ENCODE measurements around the gene TRIM75.
"Not testable (repeated sequence)": the region's sequence is repeated elsewhere in the genome, so short reads cannot be mapped to it uniquely, and the experiment has no call there.

Gene TRIM75

DNA sequence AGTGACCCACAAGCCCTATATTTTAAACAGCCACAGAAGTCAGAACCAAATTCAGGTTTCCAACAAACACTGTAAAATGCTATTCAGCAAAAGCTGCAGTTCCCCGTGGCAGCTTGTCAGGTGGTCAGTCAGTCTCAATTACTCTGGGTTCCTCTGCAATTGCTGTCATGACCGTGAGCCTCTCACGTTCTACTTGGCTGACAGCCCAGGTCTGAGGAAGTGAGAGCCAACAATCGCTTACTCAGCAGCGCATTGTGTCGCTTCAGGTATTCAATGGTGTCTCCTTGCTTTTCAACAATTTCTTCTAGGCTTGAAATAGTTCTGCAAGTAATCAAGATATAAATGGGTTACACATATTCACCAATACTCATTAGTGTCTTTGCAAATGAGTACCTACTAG is 25.8 kb downstream of the TRIM75 start:
- DNase-seq: no peak

DNA sequence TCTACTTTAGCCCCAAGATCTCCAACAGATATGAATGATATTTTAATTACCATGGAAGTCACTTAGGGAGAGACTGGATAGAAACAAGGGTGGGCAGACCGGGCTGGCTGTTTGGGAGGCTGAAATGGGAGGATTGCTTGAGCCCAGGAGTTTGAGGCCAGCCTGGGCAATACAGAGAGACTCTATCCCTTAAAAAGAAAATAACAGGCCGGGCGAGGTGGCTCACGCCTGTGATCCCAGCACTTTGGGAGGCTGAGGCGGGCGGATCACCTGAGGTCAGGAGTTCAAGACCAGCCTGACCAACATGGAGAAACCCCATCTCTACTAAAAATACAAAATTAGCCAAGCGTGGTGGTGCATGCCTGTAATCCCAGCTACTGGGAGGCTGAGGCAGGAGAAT is 31.1 kb downstream of the TRIM75 start:
- not testable (repeated sequence) for DNase-seq

DNA sequence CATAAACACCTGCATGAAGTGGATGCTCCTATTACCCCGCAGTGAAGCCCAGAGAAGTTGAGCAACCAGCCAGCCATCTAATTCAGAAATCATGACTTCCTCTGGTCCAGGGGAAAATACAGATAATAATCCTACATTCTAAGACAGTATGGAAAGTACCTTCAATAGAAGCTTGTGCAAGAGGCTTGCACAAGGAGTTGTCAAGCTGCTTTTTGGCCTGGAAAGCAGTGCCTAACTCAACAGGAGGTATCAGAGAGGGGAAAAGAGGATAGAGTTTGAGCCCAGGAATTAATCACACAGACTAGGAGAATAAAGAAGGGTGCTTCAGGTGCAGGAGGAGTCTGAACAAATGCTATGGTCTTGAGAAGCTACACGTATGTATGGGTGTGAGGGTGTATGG is 32.3 kb downstream of the TRIM75 start:
- DNase-seq: no peak

DNA sequence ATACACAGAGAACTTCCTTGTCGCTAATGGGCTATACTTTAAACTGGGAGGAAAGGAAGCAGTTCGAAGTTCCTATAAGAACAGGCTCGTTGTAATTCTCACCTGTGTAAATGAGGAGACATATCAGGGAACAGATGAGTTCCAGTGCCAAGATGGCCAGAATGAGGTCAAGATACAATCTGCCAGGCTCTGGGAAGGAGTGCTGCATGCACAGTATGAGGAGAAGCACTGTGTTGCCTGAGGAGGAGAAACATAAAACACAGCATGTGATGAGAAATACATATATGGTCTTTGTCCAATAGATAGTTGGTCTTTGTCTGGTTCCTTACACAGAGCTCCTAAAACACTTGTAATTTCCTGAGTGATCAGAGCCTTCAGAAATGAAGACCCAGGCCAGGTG is 34.7 kb downstream of the TRIM75 start:
- DNase-seq: no peak

DNA sequence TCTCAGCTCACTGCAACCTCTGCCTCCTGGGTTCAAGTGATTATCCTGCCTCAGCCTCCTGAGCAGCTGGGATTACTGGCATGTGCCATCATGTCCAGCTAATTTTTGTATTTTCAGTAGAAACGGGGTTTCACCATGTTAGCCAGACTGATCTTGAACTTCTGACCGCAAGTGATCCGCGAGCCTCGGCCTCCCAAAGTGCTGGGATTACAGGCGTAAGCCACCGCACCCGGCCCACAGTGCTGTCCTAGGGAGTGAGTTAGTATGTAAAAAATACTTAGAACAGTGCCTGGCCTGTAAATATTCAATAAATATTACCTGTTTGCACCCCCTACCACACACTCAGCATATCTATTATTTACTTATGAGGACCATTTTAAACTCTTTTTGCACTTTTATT is 38.5 kb downstream of the TRIM75 start:
- not testable (repeated sequence) for DNase-seq

DNA sequence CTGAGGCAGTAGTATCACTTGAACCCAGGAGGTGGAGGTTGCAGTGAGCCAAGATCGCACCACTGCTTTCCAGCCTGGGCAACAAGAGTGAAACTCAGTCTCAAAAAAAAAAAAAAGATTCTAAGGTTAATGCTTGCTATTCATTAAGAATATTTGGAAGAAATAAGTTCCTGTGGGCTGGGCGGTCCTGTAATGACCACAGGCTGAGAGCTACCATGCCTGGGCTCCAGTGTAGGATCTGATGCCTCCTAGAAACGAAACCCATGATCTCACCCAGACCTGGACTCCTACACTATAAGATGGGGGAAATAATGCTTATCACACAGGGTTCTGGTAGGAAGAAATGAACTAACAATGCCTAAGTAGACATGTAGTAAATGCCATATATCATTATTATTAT is 41.2 kb downstream of the TRIM75 start:
- no peak for DNase-seq

DNA sequence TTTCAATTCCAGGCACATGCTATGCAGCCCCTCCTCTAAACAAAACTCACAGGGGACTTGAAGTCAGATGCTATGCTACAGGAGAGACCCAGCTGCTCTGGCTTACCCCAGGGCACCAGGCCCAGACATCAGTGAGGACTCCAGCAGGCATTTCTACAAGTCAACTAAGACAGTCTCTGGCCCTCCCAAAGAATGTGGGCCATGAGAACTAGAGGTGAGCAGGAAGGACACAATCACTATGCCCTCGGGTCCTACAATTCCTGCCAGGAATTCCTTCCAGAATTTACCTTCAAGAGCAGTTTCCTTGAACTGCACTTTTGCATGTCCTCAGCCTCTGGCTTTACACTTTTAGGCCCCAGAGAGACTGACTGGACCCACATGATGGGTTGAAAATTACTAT is 41.6 kb downstream of the TRIM75 start:
- no peak for DNase-seq

DNA sequence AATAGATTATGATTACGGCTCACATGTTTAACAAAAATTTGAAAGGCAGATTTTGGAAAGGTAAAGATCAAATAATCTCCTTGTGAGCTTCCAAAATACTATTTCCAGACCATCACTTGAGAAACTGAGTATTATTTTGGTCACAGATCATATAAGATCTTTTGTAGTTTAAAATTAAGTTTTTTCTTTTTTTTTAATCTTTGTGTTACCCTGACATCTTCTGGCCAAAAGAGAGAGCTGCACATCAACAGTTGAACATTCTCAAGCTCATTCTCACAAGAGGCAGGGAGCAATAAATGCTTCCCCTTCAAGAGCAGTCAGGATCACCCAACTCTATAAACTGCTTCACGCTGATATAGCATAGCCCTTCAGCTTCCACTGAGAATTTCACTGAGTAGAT is 43.1 kb downstream of the TRIM75 start:
- DNase-seq: no peak

DNA sequence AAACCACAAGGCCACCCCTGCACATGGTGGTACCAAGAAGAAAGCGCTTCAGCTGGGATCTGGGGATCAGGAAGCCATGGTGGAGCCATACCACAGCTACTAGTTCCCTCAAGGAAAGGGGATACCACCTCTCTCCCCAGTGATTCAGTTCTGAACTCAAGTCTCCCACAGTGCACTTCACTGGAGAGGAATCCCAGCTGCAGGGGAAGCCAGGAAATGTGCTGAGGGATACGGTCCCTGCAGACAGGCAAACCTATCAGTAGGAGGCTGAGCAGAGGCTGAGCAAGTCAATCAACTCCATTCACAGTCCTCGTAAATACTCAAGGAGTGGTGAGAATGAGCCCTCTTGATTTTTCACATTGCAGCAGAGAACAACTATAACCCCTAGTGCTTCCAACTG is 48.0 kb downstream of the TRIM75 start:
- no peak for DNase-seq

DNA sequence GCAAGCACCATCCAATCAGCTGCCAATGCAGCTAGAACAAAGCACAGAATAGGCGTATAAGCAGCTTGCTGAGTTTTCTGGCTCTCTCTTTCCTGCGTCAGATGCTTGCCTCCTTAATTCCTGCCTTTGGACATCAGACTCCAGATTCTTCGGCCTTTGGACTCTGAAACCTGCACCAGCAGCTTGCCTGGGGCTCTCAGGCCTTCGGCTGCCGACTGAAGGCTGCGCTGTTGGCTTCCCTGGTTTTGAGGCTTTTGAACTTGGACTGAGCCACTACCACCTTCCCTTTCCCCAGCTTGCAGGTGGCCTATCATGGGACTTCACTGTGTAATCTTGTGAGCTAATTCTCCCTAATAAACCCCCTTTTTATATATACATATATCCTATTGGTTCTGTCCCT is 52.9 kb downstream of the TRIM75 start:
- no peak for DNase-seq

Data from activated CD4-positive, alpha-beta T cell treated with anti-CD3 and anti-CD28 coated beads, Interleukin-2, amount 50 U/mL, for 48 hours (primary cell).